ENCODE results near the gene AOAH.

The AOAH gene

DNA sequence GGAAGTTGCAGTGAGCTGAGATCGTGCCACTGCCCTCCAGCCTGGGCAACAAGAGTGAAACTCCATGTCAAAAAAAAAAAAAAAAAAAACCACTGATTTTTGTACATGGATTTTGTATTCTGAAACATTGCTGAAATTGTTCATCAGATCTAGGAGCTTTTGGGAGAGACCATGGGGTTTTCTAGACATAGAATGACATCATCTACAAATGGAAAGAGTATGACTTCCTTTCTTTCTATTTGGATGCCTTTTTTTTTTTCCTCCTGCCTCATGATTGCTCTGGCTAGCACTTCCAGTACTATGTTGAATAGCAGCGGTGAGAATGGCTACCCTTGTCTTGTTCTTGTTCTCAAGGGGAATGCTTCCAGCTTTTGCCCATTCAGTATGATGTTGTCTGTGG lies 245.5 kb downstream of the AOAH start:
- Histone ChIP-seq H3K4me1 (ENCODE audit: insufficient read depth, low read length) (no peaks in the 10 kb centered on the region), H3K36me3 (ENCODE audit: insufficient read depth, low read length) (no peaks in the 10 kb centered on the region), H4K20me1 (ENCODE audit: insufficient read depth, low read length) (no peaks in the 10 kb centered on the region), H3K9me3 (ENCODE audit: insufficient read depth, low read length, severe bottlenecking) (peaks cover 3% of the 10 kb centered on the region), H3K4me3 (ENCODE audit: low read depth in 1 of 2, low read length in 2 of 2) (no peak overlapping the region), H3K27ac (ENCODE audit: low read length) (no peak overlapping the region), H3K27me3 (ENCODE audit: insufficient read depth, low read length, poor library complexity) (no peaks in the 10 kb centered on the region), H3K79me2 (ENCODE audit: insufficient read depth, low read length) (no peaks in the 10 kb centered on the region), H3K4me2 (ENCODE audit: insufficient read depth, low read length) (no peak overlapping the region), H3K9ac (ENCODE audit: low read depth, low read length) (no peak overlapping the region), H2AFZ (ENCODE audit: low read depth, low read length) (no peak overlapping the region)
- TF ChIP-seq, protein P1, sequence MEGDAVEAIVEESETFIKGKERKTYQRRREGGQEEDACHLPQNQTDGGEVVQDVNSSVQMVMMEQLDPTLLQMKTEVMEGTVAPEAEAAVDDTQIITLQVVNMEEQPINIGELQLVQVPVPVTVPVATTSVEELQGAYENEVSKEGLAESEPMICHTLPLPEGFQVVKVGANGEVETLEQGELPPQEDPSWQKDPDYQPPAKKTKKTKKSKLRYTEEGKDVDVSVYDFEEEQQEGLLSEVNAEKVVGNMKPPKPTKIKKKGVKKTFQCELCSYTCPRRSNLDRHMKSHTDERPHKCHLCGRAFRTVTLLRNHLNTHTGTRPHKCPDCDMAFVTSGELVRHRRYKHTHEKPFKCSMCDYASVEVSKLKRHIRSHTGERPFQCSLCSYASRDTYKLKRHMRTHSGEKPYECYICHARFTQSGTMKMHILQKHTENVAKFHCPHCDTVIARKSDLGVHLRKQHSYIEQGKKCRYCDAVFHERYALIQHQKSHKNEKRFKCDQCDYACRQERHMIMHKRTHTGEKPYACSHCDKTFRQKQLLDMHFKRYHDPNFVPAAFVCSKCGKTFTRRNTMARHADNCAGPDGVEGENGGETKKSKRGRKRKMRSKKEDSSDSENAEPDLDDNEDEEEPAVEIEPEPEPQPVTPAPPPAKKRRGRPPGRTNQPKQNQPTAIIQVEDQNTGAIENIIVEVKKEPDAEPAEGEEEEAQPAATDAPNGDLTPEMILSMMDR (IDR thresholded peaks at IDR 0.05; ENCODE audit: borderline replicate concordance, extremely low read depth, low read length, poor library complexity, severe bottlenecking) = no peak
- no peak for TF ChIP-seq EZH2 (IDR thresholded peaks at IDR 0.05; ENCODE audit: borderline replicate concordance, low read depth, low read length, severe bottlenecking)
- DNase-seq (no peak), ATAC-seq (ENCODE audit: insufficient read depth, low read depth) (no peak)

DNA sequence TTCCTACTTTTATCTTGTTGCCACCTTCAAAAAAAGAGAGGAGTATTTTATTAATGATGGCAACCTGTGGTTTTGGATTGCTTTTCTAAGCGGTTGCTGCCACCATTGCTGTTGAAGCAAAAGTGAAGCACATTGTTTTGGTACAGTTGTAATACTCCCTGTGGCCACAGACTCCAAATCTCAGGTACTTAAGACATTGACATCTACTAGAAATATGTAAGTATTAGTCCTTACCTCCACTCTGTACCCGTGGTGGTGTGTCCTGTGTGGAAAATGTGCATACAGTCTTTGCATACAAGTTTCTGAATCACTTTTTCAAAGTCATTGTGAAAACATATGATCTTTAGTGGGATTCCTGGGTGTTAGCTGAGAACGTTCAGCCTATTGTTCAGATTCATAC lies 248.9 kb downstream of the AOAH start:
- Histone ChIP-seq H3K79me2 (ENCODE audit: insufficient read depth, low read length) (no peaks in the 10 kb centered on the region), H3K9ac (ENCODE audit: low read depth, low read length) (no peak overlapping the region), H3K36me3 (ENCODE audit: insufficient read depth, low read length) (no peaks in the 10 kb centered on the region), H3K4me2 (ENCODE audit: insufficient read depth, low read length) (no peak overlapping the region), H3K27ac (ENCODE audit: low read length) (no peak overlapping the region), H3K4me1 (ENCODE audit: insufficient read depth, low read length) (no peaks in the 10 kb centered on the region), H4K20me1 (ENCODE audit: insufficient read depth, low read length) (no peaks in the 10 kb centered on the region), H3K27me3 (ENCODE audit: insufficient read depth, low read length, poor library complexity) (no peaks in the 10 kb centered on the region), H3K4me3 (ENCODE audit: low read depth in 1 of 2, low read length in 2 of 2) (no peak overlapping the region), H3K9me3 (ENCODE audit: insufficient read depth, low read length, severe bottlenecking) (no peaks in the 10 kb centered on the region), H2AFZ (ENCODE audit: low read depth, low read length) (no peak overlapping the region)
- ATAC-seq (ENCODE audit: insufficient read depth, low read depth) (no peak), DNase-seq (no peak)
- TF ChIP-seq, protein P1 (IDR thresholded peaks at IDR 0.05; ENCODE audit: borderline replicate concordance, extremely low read depth, low read length, poor library complexity, severe bottlenecking) = no peak
- no peak for TF ChIP-seq EZH2 (IDR thresholded peaks at IDR 0.05; ENCODE audit: borderline replicate concordance, low read depth, low read length, severe bottlenecking)

DNA sequence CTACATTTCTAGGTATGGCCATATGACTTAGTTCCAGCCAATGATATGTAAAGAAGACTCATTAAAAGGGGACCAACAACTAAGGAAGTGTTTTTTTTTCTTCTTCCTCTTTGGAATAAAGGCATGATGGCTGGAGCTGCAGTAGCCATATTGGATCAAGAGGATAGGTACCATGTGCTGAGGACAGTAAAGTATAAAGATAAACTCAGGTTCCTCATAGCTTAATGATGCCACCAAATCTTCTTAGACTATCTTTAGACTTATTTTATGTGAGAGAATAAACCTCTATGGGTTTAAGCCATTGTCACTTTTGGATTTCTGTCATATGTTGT lies 249.3 kb downstream of the AOAH start:
- Histone ChIP-seq H2AFZ (ENCODE audit: low read depth, low read length) (no peak overlapping the region), H3K27ac (ENCODE audit: low read length) (no peak overlapping the region), H3K4me2 (ENCODE audit: insufficient read depth, low read length) (no peak overlapping the region)

More for the DNA sequence above, 249.3 kb downstream of the AOAH start:
- no peak for ATAC-seq (ENCODE audit: insufficient read depth, low read depth)
- Histone ChIP-seq H3K79me2 (ENCODE audit: insufficient read depth, low read length) (no peaks in the 10 kb centered on the region), H3K4me1 (ENCODE audit: insufficient read depth, low read length) (no peaks in the 10 kb centered on the region), H3K9ac (ENCODE audit: low read depth, low read length) (no peak overlapping the region), H3K9me3 (ENCODE audit: insufficient read depth, low read length, severe bottlenecking) (no peaks in the 10 kb centered on the region), H3K36me3 (ENCODE audit: insufficient read depth, low read length) (no peaks in the 10 kb centered on the region), H4K20me1 (ENCODE audit: insufficient read depth, low read length) (no peaks in the 10 kb centered on the region), H3K27me3 (ENCODE audit: insufficient read depth, low read length, poor library complexity) (no peaks in the 10 kb centered on the region), H3K4me3 (ENCODE audit: low read depth in 1 of 2, low read length in 2 of 2) (no peak overlapping the region)
- TF ChIP-seq, protein P1 (IDR thresholded peaks at IDR 0.05; ENCODE audit: borderline replicate concordance, extremely low read depth, low read length, poor library complexity, severe bottlenecking) = no peak
- TF ChIP-seq EZH2 (IDR thresholded peaks at IDR 0.05; ENCODE audit: borderline replicate concordance, low read depth, low read length, severe bottlenecking) = no peak
- no peak for DNase-seq

All from DND-41 (cell line).